Tibial nerve (tissue), 4 donors: ENCODE measurements around the gene PLEKHO1. TPM values are rescaled to one million over a fixed set of nuclear protein-coding genes. Genes with fewer than 3 reads are reported as not detected.
A peak's percentile ranks its signal among the peaks of the same experiment; 100 is the strongest.

Experiments used
- DNase-seq, 2 donors: peaks; one replicate each; pipeline ENCODE4 v3.0.0-alpha.2; 2019; ENCODE audit warnings: low spot score in 2 of 2
- H3K27ac ChIP-seq, 4 donors: fragments of 200-600 bp; sonication (generic) in 3 of 4; one replicate each; pipeline ENCODE4 v1.5.1; 2017 to 2019; ENCODE audit warnings: mild to moderate bottlenecking in 1 of 4
- H3K27me3 ChIP-seq, 2 donors: fragments of 200-600 bp; sonication (generic) in 1 of 2; one replicate each; pipeline versions ENCODE4 v1.5.1 to v1.6.0; 2017 to 2019
- H3K36me3 ChIP-seq, 3 donors: fragments of 200-600 bp; sonication (generic); one replicate each; pipeline ENCODE4 v1.5.1; 2018 to 2019
- H3K4me1 ChIP-seq, 4 donors: fragments of 200-600 bp; sonication (generic) in 3 of 4; one replicate each; pipeline ENCODE4 v1.5.1; 2017 to 2019
- H3K4me3 ChIP-seq, 4 donors: fragments of 200-600 bp; sonication (generic) in 3 of 4; one replicate each; pipeline ENCODE4 v1.5.1; 2017 to 2019; ENCODE audit warnings: mild to moderate bottlenecking in 1 of 4, moderate library complexity in 1 of 4
- H3K9me3 ChIP-seq, 4 donors: fragments of 200-600 bp; sonication (generic) in 3 of 4; one replicate each; pipeline ENCODE4 v1.5.1; 2017 to 2019
- EP300 ChIP-seq, 2 donors: sonication (generic); formaldehyde crosslinking; IDR thresholded peaks; one replicate each; pipeline ENCODE4 v1.6.1; 2017; ENCODE audit warnings: antibody characterized with exemption in 2 of 2, mild to moderate bottlenecking in 1 of 2
- POLR2A ChIP-seq, 2 donors: fragments of 450-650 bp; IDR thresholded peaks; one replicate each; pipeline ENCODE4 v1.6.1; 2017; ENCODE audit warnings: antibody characterized with exemption in 2 of 2, mild to moderate bottlenecking in 2 of 2, moderate library complexity in 2 of 2
- WGBS, 2 donors: methylation state at CpG; one replicate each; pipeline ENCODE4 v1.1.5; 2018; 5-methylcytosine and 5-hydroxymethylcytosine counted together
- total RNA-seq, 4 donors: library from RNA; depleted of rRNA; stranded (reverse); fragments of >200 nt; gene quantifications; one replicate each; pipeline ENCODE4 v1.1.0, GENCODE V29; 2016
- TF ChIP-seq, protein P1 (sequence below), 5 experiments: fragments of 200-600 bp in 3 of 5; fragments of 450-650 bp in 2 of 5; sonication (generic) in 3 of 5; IDR thresholded peaks; one replicate each; pipeline ENCODE4 v1.5.1; 2016 to 2019; ENCODE audit warnings: antibody characterized with exemption in 5 of 5, mild to moderate bottlenecking in 3 of 5, moderate library complexity in 2 of 5

The PLEKHO1 gene
- total RNA-seq, 4 donors from 2014 or later = 37.8 to 55.2 (median 39.9) TPM

GRCh38 chr1:150152772-150153456 lies 3.2 kb downstream of the PLEKHO1 start:
- peaks cover 0 to 45% (median 8%) of the 10 kb centered on the region in 3 donors for H3K36me3 ChIP-seq

GRCh38 chr1:150154143-150154542 lies 4.4 kb downstream of the PLEKHO1 start:
- no peak overlapping the region for H3K4me3 ChIP-seq
- H3K36me3 ChIP-seq = peaks cover 2 to 57% (median 8%) of the 10 kb centered on the region in 3 donors
- WGBS, 2 donors = 48 to 62% methylated on average over 4 of the region's 4 CpGs
- H3K27ac ChIP-seq = peak overlapping the region in 2 of 4 donors; percentile 96 to 97
- H3K4me1 ChIP-seq = peaks cover 0 to 40% (median 9%) of the 10 kb centered on the region in 4 donors
- no peaks in the 10 kb centered on the region for H3K27me3 ChIP-seq
- H3K9me3 ChIP-seq = no peaks in the 10 kb centered on the region
- no peak for DNase-seq
- no peak for TF ChIP-seq EP300 (IDR thresholded peaks at IDR 0.05)
- no peak for TF ChIP-seq POLR2A (IDR thresholded peaks at IDR 0.05)
- TF ChIP-seq, protein P1, sequence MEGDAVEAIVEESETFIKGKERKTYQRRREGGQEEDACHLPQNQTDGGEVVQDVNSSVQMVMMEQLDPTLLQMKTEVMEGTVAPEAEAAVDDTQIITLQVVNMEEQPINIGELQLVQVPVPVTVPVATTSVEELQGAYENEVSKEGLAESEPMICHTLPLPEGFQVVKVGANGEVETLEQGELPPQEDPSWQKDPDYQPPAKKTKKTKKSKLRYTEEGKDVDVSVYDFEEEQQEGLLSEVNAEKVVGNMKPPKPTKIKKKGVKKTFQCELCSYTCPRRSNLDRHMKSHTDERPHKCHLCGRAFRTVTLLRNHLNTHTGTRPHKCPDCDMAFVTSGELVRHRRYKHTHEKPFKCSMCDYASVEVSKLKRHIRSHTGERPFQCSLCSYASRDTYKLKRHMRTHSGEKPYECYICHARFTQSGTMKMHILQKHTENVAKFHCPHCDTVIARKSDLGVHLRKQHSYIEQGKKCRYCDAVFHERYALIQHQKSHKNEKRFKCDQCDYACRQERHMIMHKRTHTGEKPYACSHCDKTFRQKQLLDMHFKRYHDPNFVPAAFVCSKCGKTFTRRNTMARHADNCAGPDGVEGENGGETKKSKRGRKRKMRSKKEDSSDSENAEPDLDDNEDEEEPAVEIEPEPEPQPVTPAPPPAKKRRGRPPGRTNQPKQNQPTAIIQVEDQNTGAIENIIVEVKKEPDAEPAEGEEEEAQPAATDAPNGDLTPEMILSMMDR (IDR thresholded peaks at IDR 0.05) = no peak

More at GRCh38 chr1:150152772-150153456, 3.2 kb downstream of the PLEKHO1 start:
- TF ChIP-seq EP300 (IDR thresholded peaks at IDR 0.05) = peak in 1 of 2 donors; percentile 42
- TF ChIP-seq, protein P1 (IDR thresholded peaks at IDR 0.05) = no peak
- Histone ChIP-seq H3K4me3 (peak overlapping the region in 1 of 4 donors; percentile 2), H3K4me1 (peaks cover 0 to 51% (median 13%) of the 10 kb centered on the region in 4 donors), H3K9me3 (no peaks in the 10 kb centered on the region), H3K27me3 (no peaks in the 10 kb centered on the region), H3K27ac (peak overlapping the region in 3 of 4 donors; percentile 51 to 97 (median 96))
- WGBS, 2 donors = 54 to 65% methylated on average over 8 of the region's 8 CpGs
- DNase-seq = no peak

DNA sequence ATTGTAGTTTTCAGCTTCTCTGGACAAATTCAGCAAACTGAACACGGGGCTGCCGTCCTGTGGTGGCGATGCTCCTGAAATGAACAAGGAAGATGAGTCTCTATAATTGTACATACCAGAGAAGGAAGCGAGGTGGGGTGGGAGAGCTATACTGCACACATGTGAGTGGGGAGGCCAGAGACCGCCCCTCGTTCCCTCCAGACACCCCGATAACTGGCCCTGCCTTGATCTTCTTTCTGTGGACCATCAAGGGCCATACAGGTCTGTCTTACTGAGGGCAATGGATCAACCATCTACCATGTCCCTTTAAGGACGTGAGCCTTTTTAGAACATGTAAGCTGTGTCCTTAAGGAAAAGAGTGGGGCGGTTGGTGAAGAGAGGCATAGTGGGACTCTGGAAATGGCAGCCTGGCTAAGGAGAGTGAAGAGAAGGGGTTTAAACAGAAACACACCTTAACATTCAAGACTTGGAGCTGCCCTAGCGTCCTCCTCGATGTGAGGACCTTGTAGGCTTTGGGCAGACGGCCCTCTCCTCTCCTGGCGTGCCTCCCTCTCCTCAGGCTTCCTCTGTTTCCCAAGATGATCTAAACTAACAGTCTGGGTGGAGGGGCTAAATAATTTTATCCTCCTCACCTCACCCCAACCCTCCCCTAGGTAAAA lies 5.8 kb downstream of the PLEKHO1 start:
- H3K4me1 ChIP-seq = peaks cover 0 to 40% (median 8%) of the 10 kb centered on the region in 4 donors
- no peaks in the 10 kb centered on the region for H3K27me3 ChIP-seq

GRCh38 chr1:150156868-150157603 lies 7.3 kb downstream of the PLEKHO1 start:
- no peak for DNase-seq
- TF ChIP-seq POLR2A (IDR thresholded peaks at IDR 0.05) (no peak), EP300 (IDR thresholded peaks at IDR 0.05) (no peak)
- TF ChIP-seq, protein P1 (IDR thresholded peaks at IDR 0.05) = no peak
- peaks cover 2 to 68% (median 8%) of the 10 kb centered on the region in 3 donors for H3K36me3 ChIP-seq

More for the DNA sequence above, 5.8 kb downstream of the PLEKHO1 start:
- H3K36me3 ChIP-seq = peaks cover 2 to 68% (median 8%) of the 10 kb centered on the region in 3 donors
- DNase-seq = no peak
- 83 to 85% methylated on average over 13 of the region's 13 CpGs for WGBS, 2 donors
- H3K4me3 ChIP-seq = no peak overlapping the region
- no peak for TF ChIP-seq POLR2A (IDR thresholded peaks at IDR 0.05)
- TF ChIP-seq EP300 (IDR thresholded peaks at IDR 0.05) = no peak
- TF ChIP-seq, protein P1 (IDR thresholded peaks at IDR 0.05) = no peak
- H3K9me3 ChIP-seq = no peaks in the 10 kb centered on the region
- H3K27ac ChIP-seq = peak overlapping the region in 2 of 4 donors; percentile 56 to 96

More at GRCh38 chr1:150156868-150157603, 7.3 kb downstream of the PLEKHO1 start:
- H3K9me3 ChIP-seq = no peaks in the 10 kb centered on the region
- H3K27me3 ChIP-seq = no peaks in the 10 kb centered on the region
- 79 to 83% methylated on average over 16 of the region's 16 CpGs for WGBS, 2 donors
- no peak overlapping the region for H3K4me3 ChIP-seq
- H3K27ac ChIP-seq = peak overlapping the region in 1 of 4 donors; percentile 18
- H3K4me1 ChIP-seq = peaks cover 0 to 41% (median 17%) of the 10 kb centered on the region in 4 donors
